Hepatocyte (in vitro differentiated cells): ENCODE results near the gene FOXE3. TPM values are rescaled to one million over a fixed set of nuclear protein-coding genes. Genes with fewer than 3 reads are reported as not detected.
A peak's percentile ranks its signal among the peaks of the same experiment; 100 is the strongest.

Source experiments
- DNase-seq: peaks from one replicate; pipeline ENCODE4 v3.0.0-alpha.2; 2016; ENCODE audit warnings: low spot score
- H2AFZ ChIP-seq: fragments of 200-600 bp; sonication (generic); 2 replicates; pipeline ENCODE4 v1.6.0; 2016; ENCODE audit warnings: antibody characterized with exemption, mild to moderate bottlenecking
- H3K27ac ChIP-seq: fragments of 200-600 bp; sonication (generic); 2 replicates; pipeline ENCODE4 v1.5.1; 2016; ENCODE audit warnings: mild to moderate bottlenecking
- H3K27me3 ChIP-seq: fragments of 200-600 bp; sonication (generic); 2 replicates; pipeline ENCODE4 v1.6.1; 2016
- H3K36me3 ChIP-seq: fragments of 200-600 bp; sonication (generic); replicated peaks from 2 replicates; pipeline ENCODE4 v1.5.1; 2016; ENCODE audit warnings: low read depth; ENCODE audit not compliant: insufficient read depth
- H3K4me1 ChIP-seq: fragments of 200-600 bp; sonication (generic); 2 replicates; pipeline ENCODE4 v1.5.1; 2016; ENCODE audit warnings: mild to moderate bottlenecking, moderate library complexity; ENCODE audit not compliant: insufficient read depth
- H3K4me2 ChIP-seq: fragments of 200-600 bp; sonication (generic); 2 replicates; pipeline ENCODE4 v1.6.0; 2016
- H3K4me3 ChIP-seq: fragments of 200-600 bp; sonication (generic); 2 replicates; pipeline ENCODE4 v1.5.1; 2016; ENCODE audit warnings: mild to moderate bottlenecking
- H3K79me2 ChIP-seq: fragments of 200-600 bp; sonication (generic); 2 replicates; pipeline ENCODE4 v1.6.0; 2017; ENCODE audit warnings: mild to moderate bottlenecking
- H3K9me2 ChIP-seq: fragments of 200-600 bp; sonication (generic); replicated peaks from 2 replicates; pipeline ENCODE4 v1.6.0; 2017; ENCODE audit warnings: mild to moderate bottlenecking; ENCODE audit not compliant: insufficient read depth
- H3K9me3 ChIP-seq: fragments of 200-600 bp; sonication (generic); 2 replicates; pipeline ENCODE4 v1.5.1; 2016; ENCODE audit warnings: low read depth, mild to moderate bottlenecking
- H4K20me1 ChIP-seq: fragments of 200-600 bp; sonication (generic); 2 replicates; pipeline ENCODE4 v1.6.0; 2016; ENCODE audit warnings: mild to moderate bottlenecking; ENCODE audit not compliant: insufficient read depth, poor library complexity, severe bottlenecking
- CTCF ChIP-seq: fragments of 200-600 bp; sonication (generic); IDR thresholded peaks from 2 replicates; pipeline ENCODE4 v1.5.1; 2016; ENCODE audit warnings: antibody characterized with exemption, mild to moderate bottlenecking; ENCODE audit not compliant: poor library complexity
- EZH2 ChIP-seq: fragments of 200-600 bp; sonication (generic); IDR thresholded peaks from 2 replicates; pipeline ENCODE4 v1.6.1; 2016; ENCODE audit warnings: antibody characterized with exemption, mild to moderate bottlenecking, borderline replicate concordance
- EZH2phosphoT487 ChIP-seq: fragments of 200-600 bp; sonication (generic); IDR thresholded peaks from one replicate; pipeline ENCODE4 v1.6.1; 2018; ENCODE audit warnings: antibody characterized with exemption, mild to moderate bottlenecking, low read depth, moderate library complexity; ENCODE audit not compliant: unreplicated experiment, severe bottlenecking
- WGBS: methylation state at CpG from one replicate; pipeline ENCODE4 v1.1.6; 2016; ENCODE audit warnings: low lambda C conversion rate; ENCODE audit errors: missing lambda C conversion rate; 5-methylcytosine and 5-hydroxymethylcytosine counted together
- polyA plus RNA-seq: library from polyadenylated mRNA; unstranded; fragments of >200 nt; fragmentation: Nextera tagmentation; extraction: Ambion mirVana; gene quantifications from 2 replicates; pipeline ENCODE4 v1.2.1, GENCODE V29; 2016
- total RNA-seq: library from RNA; depleted of rRNA; stranded (reverse); fragments of >200 nt; gene quantifications from 2 replicates; pipeline ENCODE4 v1.2.3, GENCODE V29; 2014

Gene FOXE3
- total RNA-seq (not detected in 2 replicates), polyA plus RNA-seq (not detected in 2 replicates)

DNA sequence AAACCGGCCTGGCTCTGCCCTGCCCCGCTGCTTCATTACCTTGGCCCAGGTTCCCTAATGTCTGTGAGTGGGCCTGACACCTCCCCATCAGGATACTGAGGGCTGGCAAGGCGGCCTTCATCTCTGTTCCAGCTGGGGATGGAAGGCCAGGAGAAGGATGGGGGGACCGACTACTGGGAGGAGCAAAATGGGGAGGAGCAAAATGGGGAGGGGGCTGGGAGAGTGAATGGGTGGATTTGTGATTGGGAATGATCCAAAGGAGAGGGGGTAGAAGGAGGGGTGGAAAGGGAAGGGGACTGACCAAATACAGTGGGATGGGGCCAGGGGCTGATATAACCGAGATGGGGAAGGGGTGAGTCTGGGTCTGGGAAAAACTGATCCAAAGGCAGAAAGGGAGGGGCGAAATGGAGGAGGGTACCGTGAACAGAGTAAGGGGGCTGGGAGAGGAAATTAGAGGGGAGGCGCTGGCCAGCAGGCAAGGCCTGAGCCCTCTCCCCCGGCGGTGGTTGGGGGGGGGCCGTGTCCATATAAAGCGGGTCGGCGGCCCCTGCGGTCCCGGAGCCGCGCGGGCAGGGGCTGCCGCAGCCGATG lies at the start of gene FOXE3:
TSS of gene FOXE3 (plus strand) at position 558 of the 591 bp plus-strand sequence. CDS start at position 589, 31 bp downstream.
- no peaks in the 10 kb centered on the region for H3K36me3 ChIP-seq
- DNase-seq: no peak
- H3K27me3 ChIP-seq: peaks cover 64% of the 10 kb centered on the region
- H3K4me1 ChIP-seq: no peaks in the 10 kb centered on the region
- 38% methylated on average over 8 of the region's 21 CpGs for WGBS
- no peaks in the 10 kb centered on the region for H3K9me2 ChIP-seq
- no peaks in the 10 kb centered on the region for H4K20me1 ChIP-seq
- H3K4me3 ChIP-seq: no peak within 1 kb of the TSS
- no peaks in the 10 kb centered on the region for H3K79me2 ChIP-seq
- H3K27ac ChIP-seq: no peak within 1 kb of the TSS
- no peak within 1 kb of the TSS for H2AFZ ChIP-seq
- H3K9me3 ChIP-seq: no peaks in the 10 kb centered on the region
- TF ChIP-seq EZH2 (peak; percentile 46), EZH2phosphoT487 (peak; percentile 52), CTCF (no peak)
- H3K4me2 ChIP-seq: peak within 1 kb of the TSS; percentile 93

DNA sequence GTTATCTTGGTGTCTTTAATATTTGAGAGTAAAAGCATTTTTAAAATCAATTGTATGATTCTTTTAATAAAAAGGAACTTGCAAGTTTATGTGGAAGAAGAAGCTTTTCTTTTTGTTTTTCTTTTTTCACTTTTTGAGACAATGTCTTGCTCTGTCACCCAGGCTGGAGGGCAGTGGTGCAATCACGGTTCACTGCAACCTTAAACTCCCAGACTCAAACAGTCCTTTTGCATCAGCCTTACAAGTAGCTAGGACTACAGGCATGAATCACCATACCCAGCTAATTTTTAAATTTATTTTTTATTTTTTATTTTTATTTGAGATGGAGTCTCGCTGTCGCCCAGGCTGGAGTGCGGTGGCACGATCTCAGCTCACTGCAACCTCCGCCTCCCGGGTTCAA lies 48.4 kb upstream of the FOXE3 start:
- DNase-seq: no peak
- Histone ChIP-seq H3K9me3 (no peaks in the 10 kb centered on the region), H2AFZ (no peak overlapping the region), H3K79me2 (peaks cover 38% of the 10 kb centered on the region), H3K4me1 (no peaks in the 10 kb centered on the region), H3K27me3 (no peaks in the 10 kb centered on the region), H3K9me2 (no peaks in the 10 kb centered on the region), H3K4me3 (no peak overlapping the region), H3K27ac (no peak overlapping the region), H4K20me1 (peaks cover 30% of the 10 kb centered on the region), H3K36me3 (no peaks in the 10 kb centered on the region), H3K4me2 (no peak overlapping the region)
- no peak for TF ChIP-seq EZH2
- TF ChIP-seq CTCF: no peak
- TF ChIP-seq EZH2phosphoT487: no peak
- 94% methylated on average over 7 of the region's 7 CpGs for WGBS

DNA sequence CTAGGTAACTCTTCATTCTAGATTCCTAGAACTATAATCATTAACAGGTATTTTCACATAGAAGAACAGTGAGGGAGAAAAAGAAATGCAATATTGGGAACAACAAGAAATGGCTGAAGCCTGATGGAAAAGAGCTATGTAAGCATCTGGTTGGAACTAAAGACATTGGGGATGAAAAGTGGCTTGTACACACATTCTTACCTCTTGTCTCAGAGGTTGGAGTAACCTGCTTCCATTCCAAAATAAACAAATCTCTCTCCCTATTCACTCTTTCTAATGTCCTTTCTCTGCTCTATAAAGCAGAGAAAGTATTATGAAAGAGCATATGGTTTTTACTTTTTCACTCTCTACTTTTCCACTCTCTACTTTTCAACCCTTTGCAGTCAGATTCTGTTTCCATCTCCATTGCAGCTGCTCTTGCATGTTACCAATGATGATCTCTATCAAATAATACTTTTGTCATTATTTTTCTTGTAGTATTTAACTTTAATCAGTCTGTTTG lies 45.0 kb upstream of the FOXE3 start:
- TF ChIP-seq EZH2phosphoT487 (no peak), EZH2 (no peak), CTCF (no peak)
- Histone ChIP-seq H3K4me2 (no peak overlapping the region), H3K27ac (no peak overlapping the region), H3K79me2 (peaks cover 5% of the 10 kb centered on the region), H4K20me1 (peaks cover 7% of the 10 kb centered on the region), H2AFZ (no peak overlapping the region), H3K9me2 (no peaks in the 10 kb centered on the region), H3K9me3 (no peaks in the 10 kb centered on the region), H3K4me1 (no peaks in the 10 kb centered on the region), H3K4me3 (no peak overlapping the region), H3K27me3 (no peaks in the 10 kb centered on the region), H3K36me3 (no peaks in the 10 kb centered on the region)
- DNase-seq: no peak

DNA sequence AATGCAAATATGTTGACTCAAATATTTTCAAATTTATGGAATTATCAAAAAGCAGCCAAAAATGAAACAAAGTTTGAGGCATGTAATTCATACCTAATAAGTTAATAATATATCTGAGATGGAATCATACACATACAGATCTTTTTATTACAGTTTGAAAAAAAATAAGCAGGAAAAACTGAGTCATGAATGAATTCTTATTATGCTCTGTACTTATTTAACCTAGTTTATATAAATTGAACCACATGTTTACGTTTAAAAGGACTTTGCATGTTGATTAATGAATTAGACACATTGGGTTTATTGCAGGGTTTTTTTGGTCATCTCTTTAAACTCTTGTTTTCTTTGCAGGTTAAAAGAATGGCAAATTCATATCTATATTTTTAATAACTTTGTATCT lies 41.6 kb upstream of the FOXE3 start:
- no peak for TF ChIP-seq EZH2
- no peak for TF ChIP-seq EZH2phosphoT487
- TF ChIP-seq CTCF: no peak
- Histone ChIP-seq H3K4me1 (peaks cover 4% of the 10 kb centered on the region), H2AFZ (no peak overlapping the region), H3K9me2 (no peaks in the 10 kb centered on the region), H3K4me3 (no peak overlapping the region), H3K4me2 (no peak overlapping the region), H3K79me2 (no peaks in the 10 kb centered on the region), H3K27ac (no peak overlapping the region), H3K36me3 (no peaks in the 10 kb centered on the region), H3K27me3 (no peaks in the 10 kb centered on the region), H4K20me1 (no peaks in the 10 kb centered on the region), H3K9me3 (no peaks in the 10 kb centered on the region)
- no peak for DNase-seq
- 91% methylated on average over 1 of the region's 1 CpG for WGBS
